Neural crest cell (in vitro differentiated cells): ENCODE measurements around the gene USP13. TPM values are rescaled to one million over a fixed set of nuclear protein-coding genes. Genes with fewer than 3 reads are reported as not detected.

ENCODE experiments used
- DNase-seq: peaks from one replicate; pipeline ENCODE4 v3.0.0; 2021; ENCODE audit warnings: low read depth, mixed read lengths, low spot score
- H3K27ac Mint-ChIP-seq: one replicate; pipeline ENCODE4 v1.8.0; 2021; ENCODE audit warnings: mild to moderate bottlenecking, mixed read lengths; ENCODE audit not compliant: unreplicated experiment
- H3K27me3 Mint-ChIP-seq: 2 replicates; pipeline ENCODE4 v1.8.0; 2021; ENCODE audit warnings: low read depth, mild to moderate bottlenecking, mixed read lengths
- H3K36me3 Mint-ChIP-seq: 2 replicates; pipeline ENCODE4 v1.8.0; 2021; ENCODE audit warnings: low read depth, mild to moderate bottlenecking, mixed read lengths
- H3K4me1 Mint-ChIP-seq: 2 replicates; pipeline ENCODE4 v1.8.0; 2021; ENCODE audit warnings: mixed read lengths
- H3K4me3 Mint-ChIP-seq: one replicate; pipeline ENCODE4 v1.8.0; 2021; ENCODE audit warnings: mild to moderate bottlenecking, mixed read lengths
- H3K9me3 Mint-ChIP-seq: 2 replicates; pipeline ENCODE4 v1.8.0; 2021; ENCODE audit warnings: mixed read lengths
- total RNA-seq: library from RNA; stranded (reverse); gene quantifications from 2 replicates; pipeline ENCODE4 v1.2.1, GENCODE V29; 2021
- TF ChIP-seq, protein P1 (sequence below): fragments of 200-600 bp; sonication (generic); conservative IDR thresholded peaks from 2 replicates; pipeline ENCODE4 v1.5.0; 2021; ENCODE audit warnings: antibody characterized with exemption, mild to moderate bottlenecking

Gene USP13
- total RNA-seq, 1 donor from 2014 or later, result 26.7 TPM

DNA sequence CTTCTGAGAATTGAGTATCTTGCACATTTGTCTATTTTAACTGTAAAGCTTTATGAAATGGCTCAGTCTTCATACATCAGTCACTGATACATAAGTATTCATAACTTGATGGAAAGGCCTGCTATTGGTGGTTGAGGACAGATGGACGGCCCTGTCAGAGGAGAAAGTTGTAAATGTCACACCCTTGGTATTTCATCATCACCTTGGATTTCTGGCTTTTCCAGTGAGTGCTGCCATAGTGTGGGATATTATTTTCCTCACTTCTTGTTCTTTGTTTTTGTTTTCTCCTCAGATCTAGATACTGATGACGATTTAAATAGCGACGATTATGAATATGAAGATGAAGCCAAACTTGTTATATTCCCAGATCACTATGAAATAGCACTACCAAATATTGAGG is 47.9 kb downstream of the USP13 start:
- Mint-ChIP-seq H3K4me1 (peaks cover 27% of the 10 kb centered on the region), H3K4me3 (no peak overlapping the region), H3K27ac (no peak overlapping the region), H3K36me3 (peaks cover 18% of the 10 kb centered on the region), H3K9me3 (no peaks in the 10 kb centered on the region), H3K27me3 (no peaks in the 10 kb centered on the region)
- DNase-seq, result no peak
- TF ChIP-seq, protein P1, sequence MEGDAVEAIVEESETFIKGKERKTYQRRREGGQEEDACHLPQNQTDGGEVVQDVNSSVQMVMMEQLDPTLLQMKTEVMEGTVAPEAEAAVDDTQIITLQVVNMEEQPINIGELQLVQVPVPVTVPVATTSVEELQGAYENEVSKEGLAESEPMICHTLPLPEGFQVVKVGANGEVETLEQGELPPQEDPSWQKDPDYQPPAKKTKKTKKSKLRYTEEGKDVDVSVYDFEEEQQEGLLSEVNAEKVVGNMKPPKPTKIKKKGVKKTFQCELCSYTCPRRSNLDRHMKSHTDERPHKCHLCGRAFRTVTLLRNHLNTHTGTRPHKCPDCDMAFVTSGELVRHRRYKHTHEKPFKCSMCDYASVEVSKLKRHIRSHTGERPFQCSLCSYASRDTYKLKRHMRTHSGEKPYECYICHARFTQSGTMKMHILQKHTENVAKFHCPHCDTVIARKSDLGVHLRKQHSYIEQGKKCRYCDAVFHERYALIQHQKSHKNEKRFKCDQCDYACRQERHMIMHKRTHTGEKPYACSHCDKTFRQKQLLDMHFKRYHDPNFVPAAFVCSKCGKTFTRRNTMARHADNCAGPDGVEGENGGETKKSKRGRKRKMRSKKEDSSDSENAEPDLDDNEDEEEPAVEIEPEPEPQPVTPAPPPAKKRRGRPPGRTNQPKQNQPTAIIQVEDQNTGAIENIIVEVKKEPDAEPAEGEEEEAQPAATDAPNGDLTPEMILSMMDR, result no peak

DNA sequence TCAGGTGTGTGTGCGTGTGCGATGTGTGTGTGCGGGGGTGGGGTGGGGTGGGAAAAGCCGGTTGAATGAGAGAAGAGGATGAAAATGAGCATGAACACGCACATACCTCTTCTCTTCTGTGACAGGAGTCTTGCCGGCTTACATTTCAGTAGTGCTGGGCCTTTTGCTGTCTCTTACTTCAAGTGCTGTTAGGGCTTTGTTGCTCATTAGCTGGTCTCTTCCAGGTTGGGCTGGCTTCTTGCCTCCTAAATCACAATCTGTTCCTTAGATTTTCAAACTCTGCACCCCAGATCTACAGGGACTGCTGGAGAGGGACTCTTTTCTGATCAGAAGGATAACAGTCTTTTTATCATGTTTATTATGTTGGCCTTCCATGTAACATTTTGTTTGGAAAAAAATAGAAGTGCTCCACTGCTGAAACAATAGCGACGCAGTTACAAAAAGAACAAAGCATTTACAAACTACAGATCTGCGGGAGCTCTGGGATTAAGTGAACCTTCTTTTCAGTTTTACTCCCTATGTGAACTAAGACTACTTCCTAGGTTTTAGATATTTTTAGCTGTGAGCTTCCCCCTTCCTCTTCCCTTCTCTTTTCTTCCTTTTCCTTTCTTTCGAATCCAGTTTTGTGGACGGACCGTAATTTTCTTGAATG is 48.5 kb downstream of the USP13 start:
- no peak for DNase-seq
- peaks cover 18% of the 10 kb centered on the region for H3K36me3 Mint-ChIP-seq
- no peaks in the 10 kb centered on the region for H3K9me3 Mint-ChIP-seq
- H3K27me3 Mint-ChIP-seq, result no peaks in the 10 kb centered on the region
- peaks cover 27% of the 10 kb centered on the region for H3K4me1 Mint-ChIP-seq
- no peak overlapping the region for H3K4me3 Mint-ChIP-seq
- TF ChIP-seq, protein P1, result no peak
- H3K27ac Mint-ChIP-seq, result peak overlapping the region; percentile 21

GRCh38 chr3:179702271-179702947 is 49.6 kb downstream of the USP13 start:
- Mint-ChIP-seq H3K4me1 (peaks cover 27% of the 10 kb centered on the region), H3K27me3 (no peaks in the 10 kb centered on the region), H3K9me3 (no peaks in the 10 kb centered on the region), H3K4me3 (no peak overlapping the region), H3K36me3 (peaks cover 16% of the 10 kb centered on the region), H3K27ac (peak overlapping the region; percentile 92)
- DNase-seq, result no peak
- TF ChIP-seq, protein P1, result no peak

DNA sequence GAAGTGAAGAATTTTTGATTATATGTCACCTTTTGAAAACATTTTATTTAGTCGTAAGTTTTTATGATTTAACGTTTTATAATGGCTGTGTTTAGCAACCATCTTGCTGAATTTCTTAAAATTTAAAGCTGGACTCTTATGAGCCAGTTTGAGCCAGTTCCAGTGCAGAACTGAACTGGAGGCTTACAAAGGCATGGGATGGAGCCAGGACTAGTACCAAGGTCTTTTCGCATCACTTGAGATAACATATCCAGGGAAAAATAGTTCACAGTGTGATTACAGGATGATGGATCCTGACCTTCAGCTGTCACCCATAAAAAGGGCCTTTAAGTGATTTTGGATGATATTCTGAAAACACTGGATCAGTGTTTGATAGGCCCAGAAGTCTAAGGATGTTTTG is 51.0 kb downstream of the USP13 start:
- H3K4me1 Mint-ChIP-seq, result peaks cover 27% of the 10 kb centered on the region
- no peak overlapping the region for H3K4me3 Mint-ChIP-seq
- TF ChIP-seq, protein P1, result no peak
- no peak overlapping the region for H3K27ac Mint-ChIP-seq
- H3K27me3 Mint-ChIP-seq, result no peaks in the 10 kb centered on the region
- H3K9me3 Mint-ChIP-seq, result no peaks in the 10 kb centered on the region
- no peak for DNase-seq
- peaks cover 18% of the 10 kb centered on the region for H3K36me3 Mint-ChIP-seq

- no peak for DNase-seq
- H3K27me3 Mint-ChIP-seq, result no peaks in the 10 kb centered on the region
- H3K27ac Mint-ChIP-seq, result no peak overlapping the region
- H3K4me1 Mint-ChIP-seq, result peaks cover 33% of the 10 kb centered on the region
- H3K9me3 Mint-ChIP-seq, result no peaks in the 10 kb centered on the region
- H3K36me3 Mint-ChIP-seq, result peaks cover 17% of the 10 kb centered on the region
- H3K4me3 Mint-ChIP-seq, result no peak overlapping the region
- TF ChIP-seq, protein P1, result no peak
These were observed 53.4 kb downstream of the USP13 start for GRCh38 chr3:179706233-179706632.
